SK-N-SH treated with all-trans-retinoic acid at 6 μM for 48 hours (cell line): ENCODE data around the gene CLECL1.
A peak's percentile ranks its signal among the peaks of the same experiment; 100 is the strongest.

Experiments used
- ATAC-seq: fragments of 200-7000 bp; cut with Tn5 transposase; 3 replicates; pipeline ENCODE4 v1.9.1; 2020; ENCODE audit warnings: mild to moderate bottlenecking, moderate library complexity
- ARNTL ChIP-seq: fragments of 450-650 bp; formaldehyde crosslinking; IDR thresholded peaks from 2 replicates; pipeline ENCODE4 v1.5.0; 2020; ENCODE audit warnings: low read depth, mild to moderate bottlenecking, moderate library complexity, borderline replicate concordance
- BACH2 ChIP-seq: fragments of 250-450 bp; sonication (Bioruptor Pico); IDR thresholded peaks from 2 replicates; pipeline ENCODE4 v1.9.0; 2021; ENCODE audit warnings: mild to moderate bottlenecking, borderline replicate concordance
- CREB5 ChIP-seq: fragments of 250-450 bp; sonication (Bioruptor Pico); IDR thresholded peaks from 2 replicates; pipeline ENCODE4 v1.5.1; 2020; ENCODE audit warnings: low read depth, mild to moderate bottlenecking, moderate library complexity
- CSRNP3 ChIP-seq: fragments of 250-450 bp; sonication (Bioruptor Pico); IDR thresholded peaks from 2 replicates; pipeline ENCODE4 v1.5.1; 2021; ENCODE audit warnings: mild to moderate bottlenecking, moderate library complexity
- ESRRG ChIP-seq: fragments of 250-450 bp; sonication (Bioruptor Pico); IDR thresholded peaks from 2 replicates; pipeline ENCODE4 v1.6.1; 2021; ENCODE audit warnings: mild to moderate bottlenecking
- ISL1 ChIP-seq: fragments of 250-450 bp; sonication (Bioruptor Pico); IDR thresholded peaks from 2 replicates; pipeline ENCODE4 v2.1.2; 2022; ENCODE audit warnings: mild to moderate bottlenecking, moderate library complexity
- OSR1 ChIP-seq: fragments of 250-450 bp; sonication (Bioruptor Pico); IDR thresholded peaks from 2 replicates; pipeline ENCODE4 v1.8.0; 2022; ENCODE audit warnings: moderate library complexity, mild to moderate bottlenecking, inconsistent platforms
- POU6F1 ChIP-seq: fragments of 250-450 bp; sonication (Bioruptor Pico); IDR thresholded peaks from 2 replicates; pipeline ENCODE4 v1.8.0; 2021; ENCODE audit warnings: low read depth, mild to moderate bottlenecking, moderate library complexity, borderline replicate concordance
- SNAI2 ChIP-seq: fragments of 250-450 bp; sonication (Bioruptor Pico); IDR thresholded peaks from 2 replicates; pipeline ENCODE4 v1.5.0; 2020; ENCODE audit warnings: mild to moderate bottlenecking, moderate library complexity
- ZC3H10 ChIP-seq: fragments of 250-450 bp; sonication (Bioruptor Pico); IDR thresholded peaks from 2 replicates; pipeline ENCODE4 v1.5.1; 2021; ENCODE audit warnings: mild to moderate bottlenecking, moderate library complexity
- ZNF565 ChIP-seq: fragments of 450-650 bp; formaldehyde crosslinking; conservative IDR thresholded peaks from 2 replicates; pipeline ENCODE4 v1.5.0; 2020; ENCODE audit warnings: low read depth, mild to moderate bottlenecking, moderate library complexity
- ZNF70 ChIP-seq: fragments of 450-650 bp; formaldehyde crosslinking; IDR thresholded peaks from 2 replicates; pipeline ENCODE4 v1.5.0; 2020; ENCODE audit warnings: mild to moderate bottlenecking, moderate library complexity

CLECL1 gene

GRCh38 chr12:9673404-9674225 is 59.3 kb downstream of the CLECL1 start:
- no peak for TF ChIP-seq OSR1 (CRISPR knock-in tag)
- no peak for TF ChIP-seq CSRNP3 (CRISPR knock-in tag)
- no peak for TF ChIP-seq SNAI2
- TF ChIP-seq ARNTL (CRISPR knock-in tag) = no peak
- no peak for TF ChIP-seq ISL1 (CRISPR knock-in tag)
- no peak for TF ChIP-seq BACH2 (CRISPR knock-in tag)
- TF ChIP-seq POU6F1 (CRISPR knock-in tag) = no peak
- TF ChIP-seq ZNF565 (CRISPR knock-in tag) = no peak
- TF ChIP-seq ESRRG (CRISPR knock-in tag) = no peak
- TF ChIP-seq ZC3H10 (CRISPR knock-in tag) = no peak
- no peak for TF ChIP-seq CREB5 (CRISPR knock-in tag)
- no peak for TF ChIP-seq ZNF70 (CRISPR knock-in tag)
- ATAC-seq = peak; percentile 98
